ENCODE data around the gene MRPL50. TPM values are rescaled to one million over a fixed set of nuclear protein-coding genes. Genes with fewer than 3 reads are reported as not detected.

MRPL50 gene
- total RNA-seq, 2 donors from 2014 or later = 8.1 to 8.8 TPM

GRCh38 chr9:101354765-101355708 is 43.4 kb downstream of the MRPL50 start:
- ATAC-seq = peak; percentile 72
- intact Hi-C loops (cut with DNase I, micrococcal nuclease) = no loop called here
- DNase-seq = peak; percentile 36 to 37

GRCh38 chr9:101354143-101354764 is 44.2 kb downstream of the MRPL50 start:
- DNase-seq (peak; percentile 6 to 42), ATAC-seq (peak; percentile 91)
- intact Hi-C loops (cut with DNase I, micrococcal nuclease) = no loop called here

GRCh38 chr9:101353683-101354082 is 44.7 kb downstream of the MRPL50 start:
- intact Hi-C loops (cut with DNase I, micrococcal nuclease) = no loop called here
- DNase-seq = no peak
- ATAC-seq = no peak

GRCh38 chr9:101352892-101353463 is 45.4 kb downstream of the MRPL50 start:
- intact Hi-C loops (cut with DNase I, micrococcal nuclease) = no loop called here
- no peak for DNase-seq
- ATAC-seq = no peak

GRCh38 chr9:101350285-101350684 is 48.1 kb downstream of the MRPL50 start:
- no peak for DNase-seq
- ATAC-seq = no peak
- intact Hi-C loops (cut with DNase I, micrococcal nuclease) = no loop called here

GRCh38 chr9:101342595-101342994 is 55.8 kb downstream of the MRPL50 start:
- DNase-seq = no peak
- intact Hi-C loops (cut with DNase I, micrococcal nuclease) = no loop called here
- no peak for ATAC-seq

- ATAC-seq (no peak), DNase-seq (no peak)
- intact Hi-C loops (cut with DNase I, micrococcal nuclease) = no loop called here
Observed at GRCh38 chr9:101341958-101342357, 56.5 kb downstream of the MRPL50 start.

Other genes starting within 250 kb of the MRPL50 start
- gene BAAT, start 13.6 kb downstream of the MRPL50 start, total RNA-seq = not detected
- 10 to 100 TPM; 14.1 to 17.5 TPM for gene ZNF189, start 233 bp upstream of the MRPL50 start, total RNA-seq
- gene ALDOB, start 37.2 kb upstream of the MRPL50 start, total RNA-seq = 10 to 100 TPM in 1 of 2 donors, 1 to 10 TPM in 1; 2.7 to 39.3 TPM
- 10 to 100 TPM; 31.9 to 35.0 TPM for gene RNF20, start 135.2 kb upstream of the MRPL50 start, total RNA-seq
- under 1 TPM in 1 of 2 donors, not detected in 1; 0.12 TPM for gene PPP3R2, start 196.4 kb upstream of the MRPL50 start, total RNA-seq

All from left colon (tissue), 2 donors.